GM12875 (cell line): ENCODE data around the gene SLC27A4.

Experiments used
- H3K4me3 ChIP-seq: one replicate; pipeline ENCODE4 v1.5.1; 2011; ENCODE audit warnings: low read depth, low read length, control low read depth
- TF ChIP-seq, protein P1 (sequence below): IDR thresholded peaks from 2 replicates; pipeline ENCODE4 v1.5.1; 2011; ENCODE audit warnings: low read depth, mild to moderate bottlenecking, control low read depth, inconsistent platforms, low read length, moderate library complexity, borderline replicate concordance; ENCODE audit not compliant: insufficient read depth

Gene SLC27A4

DNA sequence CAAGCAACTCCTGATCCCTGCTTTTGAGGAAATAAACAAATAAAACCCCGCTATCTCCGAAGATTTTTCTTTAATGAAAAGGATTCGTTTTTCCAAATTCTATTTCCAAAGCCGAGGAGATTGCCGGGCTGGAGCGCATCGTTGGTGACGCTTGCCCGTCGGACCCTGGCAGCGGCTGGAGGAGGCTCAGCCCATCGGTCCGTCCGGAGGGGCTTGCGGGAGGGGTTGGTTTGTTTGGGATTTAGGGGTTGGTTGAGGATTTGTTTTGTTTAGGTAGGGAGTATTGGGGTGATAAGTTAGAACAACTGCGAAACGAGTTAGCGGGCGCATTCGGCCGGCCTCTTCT is 51.6 kb downstream of the SLC27A4 start:
- H3K4me3 ChIP-seq, result no peak overlapping the region

DNA sequence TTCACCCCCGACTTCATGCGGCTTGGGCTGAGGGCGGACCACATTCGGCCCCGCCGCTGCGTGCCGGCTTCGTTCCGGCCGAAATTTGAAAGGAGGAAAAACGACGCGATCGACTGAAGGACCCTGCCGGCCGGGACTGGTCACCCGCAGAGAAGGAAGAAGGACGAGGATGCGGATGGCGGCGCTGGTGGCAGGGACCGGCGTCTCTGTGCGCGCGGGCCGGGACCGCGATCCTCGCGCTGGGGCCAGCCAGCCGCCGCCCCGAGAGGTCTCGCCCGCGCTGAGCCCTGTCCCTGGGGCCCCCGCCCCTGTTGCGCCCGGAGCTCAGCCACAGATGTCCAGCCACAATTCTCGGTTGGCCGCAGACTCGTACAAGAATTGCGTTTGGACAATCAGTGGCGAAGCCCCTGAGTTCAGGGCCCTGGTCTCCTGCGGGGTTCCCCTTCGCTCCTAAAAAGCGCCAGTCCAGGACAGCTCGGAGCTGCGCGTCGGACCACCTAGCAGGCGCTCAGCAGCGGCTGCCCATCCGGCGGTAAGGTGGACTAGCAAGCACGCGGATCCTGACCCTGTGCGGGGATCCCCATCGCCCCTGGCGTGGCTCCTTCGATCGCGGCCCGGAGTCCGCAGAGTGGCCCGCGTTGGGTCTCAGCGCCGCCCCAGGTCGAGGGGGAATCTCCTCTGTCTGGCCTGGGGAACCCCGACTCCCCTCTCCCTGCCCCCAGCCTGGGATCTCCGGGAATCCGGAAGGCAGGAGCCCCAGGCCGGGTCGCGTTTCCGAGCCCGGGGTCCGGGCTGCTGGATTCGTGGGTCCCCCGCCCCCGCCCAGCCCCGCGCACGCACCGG is 52.2 kb downstream of the SLC27A4 start:
- no peak overlapping the region for H3K4me3 ChIP-seq
- TF ChIP-seq, protein P1, sequence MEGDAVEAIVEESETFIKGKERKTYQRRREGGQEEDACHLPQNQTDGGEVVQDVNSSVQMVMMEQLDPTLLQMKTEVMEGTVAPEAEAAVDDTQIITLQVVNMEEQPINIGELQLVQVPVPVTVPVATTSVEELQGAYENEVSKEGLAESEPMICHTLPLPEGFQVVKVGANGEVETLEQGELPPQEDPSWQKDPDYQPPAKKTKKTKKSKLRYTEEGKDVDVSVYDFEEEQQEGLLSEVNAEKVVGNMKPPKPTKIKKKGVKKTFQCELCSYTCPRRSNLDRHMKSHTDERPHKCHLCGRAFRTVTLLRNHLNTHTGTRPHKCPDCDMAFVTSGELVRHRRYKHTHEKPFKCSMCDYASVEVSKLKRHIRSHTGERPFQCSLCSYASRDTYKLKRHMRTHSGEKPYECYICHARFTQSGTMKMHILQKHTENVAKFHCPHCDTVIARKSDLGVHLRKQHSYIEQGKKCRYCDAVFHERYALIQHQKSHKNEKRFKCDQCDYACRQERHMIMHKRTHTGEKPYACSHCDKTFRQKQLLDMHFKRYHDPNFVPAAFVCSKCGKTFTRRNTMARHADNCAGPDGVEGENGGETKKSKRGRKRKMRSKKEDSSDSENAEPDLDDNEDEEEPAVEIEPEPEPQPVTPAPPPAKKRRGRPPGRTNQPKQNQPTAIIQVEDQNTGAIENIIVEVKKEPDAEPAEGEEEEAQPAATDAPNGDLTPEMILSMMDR, result no peak

More for the DNA sequence above, 51.6 kb downstream of the SLC27A4 start:
- TF ChIP-seq, protein P1, result no peak

DNA sequence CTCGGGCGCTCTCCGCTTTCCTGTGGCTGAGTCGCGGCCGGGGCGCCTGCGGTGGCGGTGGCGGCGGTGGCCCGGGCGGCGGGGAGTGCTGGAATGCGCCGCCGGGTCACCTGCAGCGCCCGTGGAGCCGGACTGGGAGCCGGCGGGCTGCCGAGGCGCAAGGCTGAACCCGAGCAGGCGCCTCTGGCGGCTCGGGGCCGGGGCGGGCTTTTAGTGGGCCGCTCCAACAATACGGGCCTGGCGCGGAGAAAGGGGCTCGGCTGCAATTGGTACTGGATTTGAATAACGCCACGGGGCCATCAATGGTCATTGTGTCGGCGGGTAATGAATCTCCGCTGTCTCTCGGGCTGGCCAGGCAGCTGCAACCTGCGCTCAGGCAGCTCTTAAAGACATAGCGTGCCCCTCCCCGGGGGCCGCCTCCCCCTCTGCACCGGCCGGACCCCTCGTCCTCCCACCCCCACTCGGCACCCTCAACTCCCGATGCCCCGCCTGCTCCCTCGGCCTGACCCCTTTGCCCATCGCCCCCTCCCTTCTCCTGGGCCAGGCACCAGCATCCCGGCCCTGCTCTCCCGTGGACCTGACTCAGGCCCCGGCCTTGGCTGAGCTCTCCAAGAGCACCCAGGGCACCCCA is 52.9 kb downstream of the SLC27A4 start:
- TF ChIP-seq, protein P1, result no peak
- H3K4me3 ChIP-seq, result no peak overlapping the region

DNA sequence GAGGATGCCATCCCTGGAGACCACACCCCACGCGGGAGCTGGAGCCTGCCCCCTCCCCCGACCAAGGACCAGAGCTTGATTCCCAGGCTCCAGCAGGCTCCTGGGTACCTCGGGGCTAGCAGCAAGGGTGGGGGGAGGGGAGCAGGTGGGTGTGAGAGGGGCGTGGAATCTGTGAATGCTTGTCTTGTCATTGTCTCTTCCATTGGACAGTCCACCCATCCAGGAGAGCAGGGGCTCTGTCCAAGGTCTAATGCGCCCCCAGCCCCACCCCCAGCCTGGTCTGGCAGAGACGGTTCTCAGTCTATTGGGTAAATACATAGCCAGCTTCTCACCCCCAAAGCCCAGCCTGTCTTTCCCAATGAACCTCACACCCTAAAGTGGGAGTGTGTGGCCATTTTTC is 53.6 kb downstream of the SLC27A4 start:
- H3K4me3 ChIP-seq, result no peak overlapping the region
- TF ChIP-seq, protein P1, result no peak

DNA sequence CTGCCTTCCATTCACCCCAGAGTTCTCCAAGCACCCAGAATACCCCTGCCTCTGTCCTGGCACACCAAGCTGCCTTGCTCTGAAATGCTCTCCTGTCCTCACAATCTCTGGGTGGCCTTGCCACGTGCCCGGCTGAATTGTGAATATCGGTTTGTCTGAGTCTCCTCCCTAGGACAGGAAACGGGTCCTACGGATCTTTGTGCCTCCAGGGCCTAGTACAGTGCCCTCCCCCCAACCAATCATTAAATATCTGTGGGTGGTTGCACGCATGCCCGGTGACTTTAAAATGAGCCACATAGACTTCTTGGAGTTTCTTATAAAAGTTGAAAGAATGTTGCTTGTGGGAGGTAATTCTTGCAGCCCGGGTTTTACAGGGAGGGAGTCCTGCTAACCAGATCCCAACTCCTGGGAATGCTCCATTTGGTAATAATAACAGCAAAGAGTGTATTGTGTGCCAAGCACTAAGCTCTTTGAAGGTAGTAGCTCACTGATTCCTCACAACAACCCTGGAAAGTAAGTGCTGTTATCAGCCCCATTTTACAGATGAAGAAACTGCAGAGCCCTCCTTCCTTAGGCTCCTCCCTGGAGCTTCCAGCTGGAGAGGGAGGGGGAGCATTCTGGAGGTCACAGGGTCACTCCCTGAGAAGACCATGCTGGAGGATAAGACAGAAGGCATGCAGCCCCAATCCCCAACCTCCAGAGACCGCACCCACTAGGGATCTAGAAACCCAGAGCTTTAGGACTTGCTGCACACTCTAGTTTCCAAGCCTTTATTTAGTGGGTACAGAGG is 54.2 kb downstream of the SLC27A4 start:
- H3K4me3 ChIP-seq, result no peak overlapping the region
- TF ChIP-seq, protein P1, result no peak

DNA sequence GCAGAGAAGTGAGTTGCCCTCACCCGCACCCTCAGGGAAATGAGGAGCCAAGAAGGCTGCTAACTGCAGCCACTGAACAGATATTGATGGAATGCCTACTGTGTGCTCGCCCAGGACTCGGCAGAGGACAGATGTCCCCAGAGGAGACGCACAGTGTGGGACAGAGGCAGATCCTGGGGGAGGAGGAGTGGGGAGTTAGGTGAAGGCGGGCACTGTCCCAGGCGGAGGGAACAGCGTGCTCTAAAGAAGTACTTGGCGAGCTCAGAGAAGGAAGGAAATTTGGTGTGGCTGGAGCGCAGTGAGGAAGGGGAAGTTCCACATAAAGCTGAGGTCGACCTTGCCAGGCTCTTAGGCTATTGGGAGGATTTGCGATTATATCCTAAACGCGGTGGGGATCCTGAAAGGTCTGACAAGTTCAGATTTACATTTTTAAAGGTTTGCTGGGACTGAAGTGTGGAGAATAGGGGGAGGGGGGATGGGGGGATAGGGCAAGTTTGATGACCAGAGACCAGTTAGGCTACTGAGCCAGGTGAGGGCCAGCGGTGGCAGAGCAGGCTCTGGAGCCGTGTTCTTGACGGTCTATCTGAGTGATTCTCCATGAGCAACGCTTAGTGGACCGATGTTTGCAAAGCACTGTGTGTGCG is 56.8 kb downstream of the SLC27A4 start:
- no peak overlapping the region for H3K4me3 ChIP-seq
- TF ChIP-seq, protein P1, result no peak
